ENCODE data around the gene MIER3.
A peak's percentile ranks its signal among the peaks of the same experiment; 100 is the strongest.

MIER3 gene

GRCh38 chr5:56950626-56951125 is 1.2 kb downstream of the MIER3 start:
- Histone ChIP-seq H4K20me1 (peaks cover 5 to 41% (median 25%) of the 10 kb centered on the region in 11 experiments; a peak in 18 of 22 replicates), H3K4me3 (peak overlapping the region; percentile 83 to 98 (median 95)), H3K9ac (peak overlapping the region; percentile 89 to 97 (median 94)), H3K4me1 (peaks cover 16 to 39% (median 20%) of the 10 kb centered on the region in 10 experiments), H3K27ac (peak overlapping the region; percentile 11 to 95 (median 92); a peak in 20 of 22 replicates), H3K4me2 (peak overlapping the region; percentile 75 to 98 (median 94)), H3K27me3 (no peaks in the 10 kb centered on the region; a peak in 1 of 22 replicates), H3K36me3 (peaks cover 13 to 45% (median 31%) of the 10 kb centered on the region in 11 experiments), H3K9me3 (replicated peaks in 1 of 11) (no peaks in the 10 kb centered on the region)
- TF ChIP-seq Cebpa-rat (IDR thresholded peaks at IDR 0.05) = no peak

- H3K9me3 ChIP-seq (replicated peaks in 1 of 11) = no peaks in the 10 kb centered on the region
Measured at GRCh38 chr5:56947052-56947451, 4.9 kb downstream of the MIER3 start.

GRCh38 chr5:56941981-56942380 is 9.9 kb downstream of the MIER3 start:
- TF ChIP-seq Cebpa-rat (IDR thresholded peaks at IDR 0.05) = no peak
- Histone ChIP-seq H3K9me3 (replicated peaks in 1 of 11) (no peaks in the 10 kb centered on the region), H3K4me2 (0 out of 22 replicates have a peak overlapping the region, but pooled peaks of 1 of the 11 experiments have one; percentile 0), H3K36me3 (peaks cover 88 to 100% (median 99%) of the 10 kb centered on the region in 11 experiments), H4K20me1 (peaks cover 0 to 53% (median 13%) of the 10 kb centered on the region in 11 experiments; a peak in 9 of 22 replicates), H3K4me1 (peaks cover 0 to 15% (median 0%) of the 10 kb centered on the region in 10 experiments; a peak in 5 of 20 replicates), H3K4me3 (no peak overlapping the region), H3K9ac (no peak overlapping the region), H3K27ac (no peak overlapping the region), H3K27me3 (no peaks in the 10 kb centered on the region)

More at GRCh38 chr5:56947052-56947451, 4.9 kb downstream of the MIER3 start:
- Histone ChIP-seq H3K27me3 (no peaks in the 10 kb centered on the region), H3K4me2 (no peak overlapping the region), H3K27ac (no peak overlapping the region), H3K9ac (no peak overlapping the region), H4K20me1 (peaks cover 5 to 59% (median 25%) of the 10 kb centered on the region in 11 experiments; a peak in 18 of 22 replicates), H3K4me3 (no peak overlapping the region), H3K36me3 (peaks cover 47 to 80% (median 67%) of the 10 kb centered on the region in 11 experiments), H3K4me1 (peaks cover 9 to 31% (median 11%) of the 10 kb centered on the region in 10 experiments)
- TF ChIP-seq Cebpa-rat (IDR thresholded peaks at IDR 0.05) = no peak

GRCh38 chr5:56938858-56939257 is 13.1 kb downstream of the MIER3 start:
- Histone ChIP-seq H3K27me3 (no peaks in the 10 kb centered on the region), H3K9ac (no peak overlapping the region), H3K9me3 (replicated peaks in 1 of 11) (no peaks in the 10 kb centered on the region), H3K4me3 (no peak overlapping the region), H3K4me2 (no peak overlapping the region), H3K27ac (no peak overlapping the region), H3K4me1 (peaks cover 0 to 15% (median 0%) of the 10 kb centered on the region in 10 experiments; a peak in 5 of 20 replicates), H3K36me3 (peaks cover 93 to 100% (median 99%) of the 10 kb centered on the region in 11 experiments), H4K20me1 (peaks cover 0 to 57% (median 13%) of the 10 kb centered on the region in 11 experiments; a peak in 10 of 22 replicates)
- no peak for TF ChIP-seq Cebpa-rat (IDR thresholded peaks at IDR 0.05)

GRCh38 chr5:56934325-56934724 is 17.6 kb downstream of the MIER3 start:
- Histone ChIP-seq H3K4me1 (no peaks in the 10 kb centered on the region), H4K20me1 (peaks cover 0 to 29% (median 4%) of the 10 kb centered on the region in 11 experiments; a peak in 5 of 22 replicates), H3K4me2 (no peak overlapping the region), H3K9ac (no peak overlapping the region), H3K27ac (no peak overlapping the region), H3K9me3 (replicated peaks in 1 of 11) (no peaks in the 10 kb centered on the region), H3K27me3 (no peaks in the 10 kb centered on the region), H3K4me3 (no peak overlapping the region), H3K36me3 (peaks cover 90 to 100% (median 95%) of the 10 kb centered on the region in 11 experiments)
- TF ChIP-seq Cebpa-rat (IDR thresholded peaks at IDR 0.05) = no peak

GRCh38 chr5:56922922-56923321 is 29.0 kb downstream of the MIER3 start:
- Histone ChIP-seq H3K4me2 (no peak overlapping the region), H3K4me1 (no peaks in the 10 kb centered on the region), H4K20me1 (peaks cover 0 to 22% (median 6%) of the 10 kb centered on the region in 11 experiments; a peak in 6 of 22 replicates), H3K9ac (no peak overlapping the region), H3K27ac (no peak overlapping the region), H3K27me3 (no peaks in the 10 kb centered on the region), H3K4me3 (no peak overlapping the region), H3K36me3 (peaks cover 71 to 97% (median 81%) of the 10 kb centered on the region in 11 experiments), H3K9me3 (replicated peaks in 1 of 11) (peaks cover 0 to 7% (median 0%) of the 10 kb centered on the region in 11 experiments; a peak in 1 of 22 replicates)
- no peak for TF ChIP-seq Cebpa-rat (IDR thresholded peaks at IDR 0.05)

GRCh38 chr5:56919942-56920662 is 31.8 kb downstream of the MIER3 start:
- no peak for TF ChIP-seq Cebpa-rat (IDR thresholded peaks at IDR 0.05)
- Histone ChIP-seq H3K4me2 (no peak overlapping the region), H3K36me3 (peaks cover 49 to 86% (median 60%) of the 10 kb centered on the region in 11 experiments), H3K4me3 (no peak overlapping the region), H3K27ac (no peak overlapping the region), H3K9me3 (replicated peaks in 1 of 11) (no peaks in the 10 kb centered on the region), H3K4me1 (no peaks in the 10 kb centered on the region), H3K9ac (no peak overlapping the region), H3K27me3 (no peaks in the 10 kb centered on the region), H4K20me1 (peaks cover 0 to 29% (median 6%) of the 10 kb centered on the region in 11 experiments; a peak in 7 of 22 replicates)

GRCh38 chr5:56918054-56918453 is 33.9 kb downstream of the MIER3 start:
- peaks cover 0 to 29% (median 6%) of the 10 kb centered on the region in 11 experiments; a peak in 7 of 22 replicates for H4K20me1 ChIP-seq
- peaks cover 33 to 78% (median 47%) of the 10 kb centered on the region in 11 experiments for H3K36me3 ChIP-seq
- H3K9ac ChIP-seq = no peak overlapping the region
- H3K27ac ChIP-seq = no peak overlapping the region
- H3K4me2 ChIP-seq = no peak overlapping the region
- no peak overlapping the region for H3K4me3 ChIP-seq
- no peaks in the 10 kb centered on the region for H3K27me3 ChIP-seq
- TF ChIP-seq Cebpa-rat (IDR thresholded peaks at IDR 0.05) = no peak
- H3K4me1 ChIP-seq = no peaks in the 10 kb centered on the region
- H3K9me3 ChIP-seq (replicated peaks in 1 of 11) = no peaks in the 10 kb centered on the region

GRCh38 chr5:56917534-56917933 is 34.4 kb downstream of the MIER3 start:
- Histone ChIP-seq H3K9me3 (replicated peaks in 1 of 11) (no peaks in the 10 kb centered on the region), H4K20me1 (peaks cover 0 to 28% (median 5%) of the 10 kb centered on the region in 11 experiments; a peak in 7 of 22 replicates), H3K9ac (no peak overlapping the region), H3K4me1 (no peaks in the 10 kb centered on the region), H3K4me3 (no peak overlapping the region), H3K4me2 (no peak overlapping the region), H3K36me3 (peaks cover 31 to 77% (median 43%) of the 10 kb centered on the region in 11 experiments), H3K27me3 (no peaks in the 10 kb centered on the region), H3K27ac (no peak overlapping the region)
- TF ChIP-seq Cebpa-rat (IDR thresholded peaks at IDR 0.05) = no peak
